Retina (tissue), 1 donor: Measurements from ENCODE around the gene DRC1.
"Not testable (repeated sequence)": the region's sequence is repeated elsewhere in the genome, so short reads cannot be mapped to it uniquely, and the experiment has no call there.

Experiments used
- DNase-seq: peaks from one replicate; pipeline ENCODE4 v3.0.0-alpha.2; 2016

DRC1 gene

DNA sequence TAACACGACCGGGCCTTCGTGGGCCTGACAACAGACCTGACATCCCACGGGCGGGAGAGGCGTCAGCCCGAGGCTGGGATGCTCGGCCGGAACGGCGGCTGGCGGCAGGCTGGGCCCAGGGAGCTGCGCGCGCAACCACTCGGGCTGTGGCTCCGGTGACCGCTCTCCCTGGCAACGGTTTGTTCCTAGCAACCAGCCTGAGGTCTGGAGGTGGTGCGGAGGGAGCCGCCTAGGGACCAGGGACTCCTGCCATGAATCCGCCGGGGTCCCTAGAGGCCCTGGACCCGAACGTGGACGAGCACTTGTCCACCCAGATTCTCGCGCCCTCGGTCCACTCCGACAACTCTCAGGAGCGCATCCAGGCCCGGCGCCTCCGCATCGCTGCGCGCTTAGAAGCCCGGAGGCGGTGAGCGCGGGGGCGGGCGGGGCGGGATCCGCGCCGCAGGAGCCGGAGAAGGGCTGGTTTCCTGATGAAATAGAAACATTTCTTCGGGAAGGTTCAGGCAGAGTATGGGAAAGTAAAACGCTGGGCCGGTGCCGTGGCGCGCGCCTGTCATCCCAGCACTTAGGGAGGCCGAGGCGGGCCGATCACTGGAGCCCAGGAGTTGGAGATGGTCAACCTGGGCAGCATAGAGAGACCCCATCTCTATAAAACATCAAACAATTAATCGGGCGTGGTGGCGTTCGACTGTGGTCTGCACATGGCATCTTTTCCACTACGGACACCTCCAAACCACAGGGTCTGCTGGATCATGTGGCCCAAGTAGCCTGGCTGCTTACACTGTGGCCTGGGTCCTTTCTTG is at the start of gene DRC1:
TSS of gene DRC1 (plus strand) at position 182 of the 803 bp plus-strand sequence. CDS start at position 252, 70 bp downstream.
- peak; percentile 93 for DNase-seq

DNA sequence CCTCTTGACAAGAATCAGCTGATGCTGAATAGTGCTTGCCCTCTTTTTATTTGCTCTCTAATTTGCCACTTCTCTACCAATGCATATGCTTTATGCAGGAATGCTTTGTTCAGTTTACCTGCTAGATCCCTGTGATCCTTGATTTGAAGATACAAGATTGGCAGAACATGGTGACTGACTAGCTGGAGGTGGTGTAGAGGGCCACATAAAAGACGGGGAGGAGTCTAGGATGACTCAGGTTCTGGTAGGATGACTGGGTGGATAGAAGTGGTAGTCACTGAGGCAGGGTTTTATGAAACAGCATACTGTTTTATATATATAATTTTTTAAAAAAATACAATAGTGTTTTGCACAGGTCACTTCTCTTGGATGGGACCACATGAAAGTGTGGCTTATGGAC is 48.8 kb upstream of the DRC1 start:
- no peak for DNase-seq

DNA sequence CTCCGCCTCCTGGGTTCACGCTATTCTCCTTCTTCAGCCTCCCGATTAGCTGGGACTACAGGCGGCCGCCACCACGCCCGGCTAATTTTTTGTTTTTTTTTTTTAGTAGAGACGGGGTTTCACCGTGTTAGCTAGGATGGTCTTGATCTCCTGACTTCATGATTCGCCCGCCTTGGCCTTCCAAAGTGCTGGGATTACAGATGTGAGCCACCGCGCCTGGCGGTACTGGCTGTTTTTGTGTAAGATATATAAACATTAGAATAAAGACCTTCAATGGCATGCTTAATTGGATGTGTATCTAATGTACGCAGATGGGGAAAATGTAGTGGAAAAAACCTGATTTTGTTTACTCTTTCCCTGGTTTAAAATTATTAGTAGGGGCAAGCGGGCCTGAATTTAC is 47.3 kb upstream of the DRC1 start:
- DNase-seq = not testable (repeated sequence)

DNA sequence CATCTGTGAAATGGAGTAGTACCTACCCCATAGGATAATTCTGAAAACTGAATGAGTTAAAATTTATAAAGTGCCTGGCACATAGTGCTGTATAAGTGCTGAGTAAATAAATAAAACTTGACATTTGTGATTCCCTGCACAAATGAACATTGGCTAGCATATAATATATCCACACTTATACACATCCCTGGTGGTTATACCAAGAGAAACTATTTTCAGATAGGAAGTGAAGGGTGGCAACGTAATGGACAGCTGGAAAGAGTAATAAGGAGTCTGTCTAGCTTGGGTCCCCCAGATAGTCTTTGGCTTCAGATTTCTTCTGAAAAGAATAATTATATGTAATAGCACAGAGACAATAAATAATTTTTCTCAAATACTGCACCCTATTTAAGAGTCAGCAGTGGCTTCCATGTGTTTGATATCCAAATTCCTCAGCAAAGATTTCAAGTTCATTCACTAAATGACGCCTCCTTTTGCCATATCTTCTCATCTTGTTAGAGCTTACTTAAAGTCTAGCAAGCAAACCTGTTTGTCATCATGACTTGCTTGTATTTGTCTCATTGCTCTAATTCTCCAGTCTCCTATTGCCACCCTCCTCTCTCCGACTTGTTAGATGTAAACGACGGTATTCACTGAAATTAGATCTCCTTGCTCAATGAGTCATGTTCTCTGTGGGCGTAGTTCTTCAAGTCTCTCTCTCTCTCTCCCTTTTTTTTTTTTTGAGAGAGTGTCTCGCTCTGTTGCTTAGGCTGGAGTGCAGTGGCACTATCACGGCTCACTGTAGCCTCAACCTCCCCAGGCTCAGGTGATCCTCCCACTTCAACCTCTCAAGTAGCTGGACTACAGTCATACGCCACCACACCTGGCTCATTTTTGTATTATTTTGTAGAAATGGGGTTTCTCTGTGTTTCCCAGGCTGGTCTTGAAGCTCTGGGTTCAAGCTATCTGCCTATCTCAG is 46.4 kb upstream of the DRC1 start:
- DNase-seq = no peak

DNA sequence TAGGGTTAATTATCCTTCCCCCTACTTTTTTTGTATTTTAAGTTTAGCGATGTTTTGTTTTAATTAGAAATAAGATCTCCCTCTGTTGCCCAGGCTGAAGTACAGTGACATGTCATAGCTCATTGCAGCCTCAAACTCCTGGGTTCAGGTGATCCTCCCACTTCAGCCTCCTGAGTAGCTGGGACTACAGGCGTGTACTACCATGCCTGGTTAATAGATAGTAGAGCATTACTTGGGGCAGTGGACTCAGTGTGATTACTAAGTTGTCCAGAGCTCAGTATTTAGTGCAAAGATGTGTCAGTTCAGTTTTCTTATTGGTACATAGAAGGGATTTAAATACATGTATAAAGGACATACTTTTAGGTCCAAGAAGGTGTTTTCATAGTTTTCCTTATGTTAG is 45.6 kb upstream of the DRC1 start:
- no peak for DNase-seq

DNA sequence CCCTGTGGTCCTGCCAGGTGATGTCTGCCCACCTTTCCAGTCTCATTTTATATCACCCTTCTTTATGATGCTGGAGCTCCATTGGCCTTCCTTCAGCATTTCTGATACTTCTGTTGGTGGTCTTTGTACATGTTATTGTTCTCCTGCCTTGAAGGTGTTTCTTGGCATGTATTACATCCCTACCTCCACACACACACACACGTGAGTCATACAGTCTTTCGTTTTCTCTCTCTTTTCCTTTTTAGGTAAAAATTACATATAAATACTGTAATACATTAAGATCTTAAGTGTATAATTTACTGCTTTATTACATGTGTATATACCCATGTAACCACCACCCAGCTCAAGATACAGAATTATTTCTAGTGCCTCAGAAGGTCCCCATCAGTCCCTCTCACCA is 44.9 kb upstream of the DRC1 start:
- DNase-seq = no peak

DNA sequence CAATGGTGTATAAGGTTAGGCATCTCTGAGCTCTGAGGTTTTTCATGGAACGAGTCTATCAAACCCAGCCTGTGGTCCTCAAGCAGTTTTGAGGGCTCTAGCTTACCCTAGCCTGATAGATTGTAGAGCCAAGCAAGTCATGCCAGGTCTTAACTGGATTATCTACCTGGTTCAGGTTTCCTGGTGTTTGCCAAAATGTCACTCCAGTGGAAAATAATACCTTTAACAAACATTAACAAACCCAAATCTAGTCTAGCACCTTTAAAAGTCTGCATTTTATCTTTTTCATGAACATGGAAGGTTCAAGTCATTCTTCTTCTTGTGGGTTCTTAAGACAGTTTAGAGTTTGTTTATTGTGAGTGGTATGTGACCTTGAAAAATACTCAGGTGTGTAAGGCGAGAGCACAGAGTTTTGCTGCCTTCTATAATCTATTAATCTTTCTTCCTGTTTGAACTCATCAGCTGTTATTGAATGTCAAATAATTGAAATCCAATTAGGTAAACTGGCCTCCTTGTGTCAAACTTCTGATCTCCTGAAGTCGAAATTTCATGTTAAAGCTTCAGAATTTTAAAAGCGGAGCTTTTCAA is 41.7 kb upstream of the DRC1 start:
- DNase-seq = no peak

DNA sequence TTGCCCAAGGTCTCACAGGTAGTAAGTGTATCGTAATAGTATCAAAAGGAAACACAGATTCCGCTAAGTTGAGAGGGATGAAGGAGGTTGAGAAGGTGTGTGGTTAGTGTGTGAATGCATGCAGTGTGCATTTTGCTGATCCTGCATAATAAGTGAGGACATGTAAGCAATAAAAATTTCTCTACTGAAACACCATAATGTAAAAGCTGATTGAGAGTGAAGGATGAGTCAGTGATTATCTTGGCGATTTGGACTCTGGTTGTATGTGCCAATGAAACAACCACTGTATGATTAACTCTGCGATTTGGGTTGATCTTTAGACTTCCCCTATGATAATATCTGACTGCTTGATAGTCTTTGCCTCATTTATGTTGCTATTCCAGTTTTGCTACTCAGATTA is 38.4 kb upstream of the DRC1 start:
- DNase-seq = no peak

DNA sequence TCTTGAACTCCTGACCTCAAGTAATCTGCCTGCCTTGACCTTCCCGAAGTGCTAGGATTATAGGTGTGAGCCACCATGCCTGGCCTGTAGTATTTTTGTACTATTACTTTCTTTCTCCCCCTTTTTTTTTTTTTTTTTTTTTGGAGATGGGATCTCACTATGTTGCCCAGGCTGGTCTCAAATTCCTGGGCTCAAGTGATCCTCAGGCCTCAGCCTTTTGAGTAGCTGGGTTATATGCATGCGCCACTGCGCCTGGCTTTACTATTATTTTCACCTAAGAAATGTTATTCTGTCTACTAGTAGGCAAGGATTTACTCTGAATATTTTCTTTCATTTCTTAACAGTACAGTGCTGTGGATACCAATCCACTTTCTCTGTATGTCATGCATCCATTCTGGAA is 37.8 kb upstream of the DRC1 start:
- DNase-seq = no peak

DNA sequence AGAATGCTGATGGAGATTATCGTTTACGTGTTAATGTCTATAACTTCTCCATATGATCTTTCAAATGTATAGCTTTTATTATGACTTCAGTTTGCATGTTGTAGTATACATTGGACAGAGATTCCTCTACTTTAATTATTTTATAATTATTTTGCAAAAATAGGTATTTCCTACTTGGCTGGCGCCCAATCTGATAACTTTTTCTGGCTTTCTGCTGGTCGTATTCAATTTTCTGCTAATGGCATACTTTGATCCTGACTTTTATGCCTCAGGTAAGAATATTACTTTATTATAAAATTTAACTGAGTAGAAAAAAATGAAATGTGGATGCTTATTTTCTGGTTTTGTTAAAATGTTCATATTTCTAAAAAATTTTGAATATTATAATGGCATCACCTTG is 37.1 kb upstream of the DRC1 start:
- DNase-seq = no peak

DNA sequence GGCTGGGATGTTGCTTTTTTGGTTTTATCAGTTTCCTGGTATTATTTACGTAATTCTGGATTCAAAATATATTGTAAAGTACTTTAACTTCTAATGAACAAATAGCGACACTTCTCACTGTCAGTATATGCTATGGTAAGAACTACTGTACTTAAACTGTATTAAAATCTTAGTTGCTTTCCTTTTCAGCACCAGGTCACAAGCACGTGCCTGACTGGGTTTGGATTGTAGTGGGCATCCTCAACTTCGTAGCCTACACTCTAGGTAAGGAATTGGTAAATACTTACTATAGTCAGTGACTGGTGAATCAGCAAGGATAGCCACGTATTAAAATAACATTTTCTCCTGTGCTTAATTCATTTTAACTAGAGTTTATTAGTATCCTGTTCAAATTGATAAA is 34.8 kb upstream of the DRC1 start:
- no peak for DNase-seq

DNA sequence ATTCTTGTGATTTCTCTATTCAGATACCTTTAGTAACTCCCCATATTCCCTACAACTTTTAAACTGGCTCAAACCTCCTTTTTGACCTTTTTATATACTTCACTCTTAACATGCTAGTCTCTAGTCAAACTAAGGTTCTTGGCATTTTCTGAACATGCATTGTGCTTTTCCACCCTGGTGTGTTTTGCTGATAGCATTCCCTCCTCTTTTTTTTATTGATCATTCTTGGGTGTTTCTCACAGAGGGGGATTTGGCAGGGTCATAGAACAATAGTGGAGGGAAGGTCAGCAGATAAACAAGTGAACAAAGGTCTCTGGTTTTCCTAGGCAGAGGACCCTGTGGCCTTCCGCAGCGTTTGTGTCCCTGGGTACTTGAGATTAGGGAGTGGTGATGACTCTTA is 32.1 kb upstream of the DRC1 start:
- DNase-seq = peak; percentile 6

DNA sequence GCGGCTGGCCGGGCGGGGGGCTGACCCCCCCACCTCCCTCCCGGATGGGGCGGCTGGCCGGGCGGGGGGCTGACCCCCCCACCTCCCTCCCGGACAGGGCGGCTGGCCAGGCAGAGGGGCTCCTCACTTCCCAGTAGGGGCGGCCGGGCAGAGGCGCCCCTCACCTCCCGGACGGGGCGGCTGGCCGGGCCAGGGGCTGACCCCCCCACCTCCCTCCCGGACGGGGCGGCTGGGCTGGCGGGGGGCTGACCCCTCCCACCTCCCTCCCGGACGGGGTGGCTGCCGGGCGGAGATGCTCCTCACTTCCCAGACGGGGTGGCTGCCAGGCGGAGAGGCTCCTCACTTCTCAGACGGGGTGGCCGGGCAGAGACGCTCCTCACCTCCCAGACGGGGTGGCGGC is 30.8 kb upstream of the DRC1 start:
- not testable (repeated sequence) for DNase-seq

DNA sequence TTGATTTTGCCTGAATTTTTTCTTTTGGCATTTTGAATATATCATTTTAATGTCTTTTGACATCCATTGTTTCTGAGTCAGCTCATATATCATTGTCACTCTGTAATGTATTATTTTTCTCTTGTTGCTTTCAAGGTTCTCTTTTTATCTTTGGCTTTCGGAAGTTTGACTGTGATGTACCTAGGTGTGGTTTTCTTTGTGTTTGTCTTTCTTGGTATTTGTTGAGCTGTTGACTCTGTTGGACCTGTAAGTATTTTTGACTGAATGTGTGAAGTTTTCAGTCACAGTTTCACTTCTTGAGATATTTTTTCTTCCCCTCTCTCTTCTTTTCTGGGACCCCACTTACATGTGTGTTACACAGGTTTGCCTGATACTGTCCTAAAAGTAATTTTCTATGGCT is 24.9 kb upstream of the DRC1 start:
- DNase-seq = no peak

DNA sequence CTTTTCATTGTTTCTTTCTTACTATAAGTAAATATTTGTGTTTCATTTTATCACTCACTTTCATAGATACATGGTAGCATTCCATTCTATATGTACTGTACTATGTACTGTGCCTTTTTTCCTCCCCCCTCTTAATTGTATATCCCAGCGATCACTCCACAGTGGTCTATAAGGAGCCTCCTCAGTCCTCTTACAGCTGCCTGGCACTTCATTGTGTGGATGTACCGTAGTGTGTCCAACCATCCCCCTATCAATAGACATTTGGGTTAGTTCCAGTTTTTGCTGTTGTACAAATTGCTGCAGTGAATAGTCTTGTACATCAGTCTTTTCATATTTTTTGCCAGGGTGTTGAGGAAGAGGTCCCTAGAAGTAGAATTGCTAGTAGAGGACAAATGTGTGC is 21.4 kb upstream of the DRC1 start:
- no peak for DNase-seq

DNA sequence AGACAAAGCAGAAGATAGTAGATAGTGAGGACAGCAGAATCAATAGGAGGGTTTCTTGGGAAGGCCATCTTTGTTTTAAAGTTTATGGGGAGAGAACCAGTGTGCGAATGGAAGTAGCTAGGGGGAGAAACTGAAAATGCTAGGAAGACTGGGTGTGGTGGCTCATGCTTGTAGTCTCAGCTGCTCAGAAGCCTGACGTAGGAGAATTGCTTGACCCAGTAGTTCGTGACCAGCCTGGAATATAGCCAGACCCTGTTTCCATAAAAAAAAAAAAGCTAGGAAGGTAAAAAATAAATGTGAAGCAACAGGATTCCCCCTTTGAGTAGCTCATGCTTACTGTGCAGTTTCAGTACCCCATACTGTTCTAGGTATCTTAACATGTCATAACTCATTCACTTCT is 19.2 kb upstream of the DRC1 start:
- no peak for DNase-seq

DNA sequence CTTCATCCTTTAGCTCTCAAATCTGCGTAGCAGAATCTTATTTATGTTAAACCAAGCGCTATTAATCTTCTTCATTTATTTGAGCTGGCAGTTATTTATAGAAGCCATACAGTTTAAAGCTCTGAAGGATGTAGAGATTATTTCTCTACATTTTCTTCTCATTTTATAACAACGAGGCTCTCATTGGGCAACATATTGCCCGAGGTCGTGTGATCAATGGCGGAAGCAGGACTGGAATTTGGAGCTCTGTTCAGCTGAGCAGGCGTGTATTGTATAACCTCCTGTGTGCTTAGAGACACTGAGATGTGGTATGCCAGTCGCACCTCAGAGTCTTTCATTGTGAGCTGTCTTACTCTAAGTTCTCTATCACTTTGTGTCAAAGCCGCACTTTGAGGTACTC is 17.5 kb upstream of the DRC1 start:
- no peak for DNase-seq

DNA sequence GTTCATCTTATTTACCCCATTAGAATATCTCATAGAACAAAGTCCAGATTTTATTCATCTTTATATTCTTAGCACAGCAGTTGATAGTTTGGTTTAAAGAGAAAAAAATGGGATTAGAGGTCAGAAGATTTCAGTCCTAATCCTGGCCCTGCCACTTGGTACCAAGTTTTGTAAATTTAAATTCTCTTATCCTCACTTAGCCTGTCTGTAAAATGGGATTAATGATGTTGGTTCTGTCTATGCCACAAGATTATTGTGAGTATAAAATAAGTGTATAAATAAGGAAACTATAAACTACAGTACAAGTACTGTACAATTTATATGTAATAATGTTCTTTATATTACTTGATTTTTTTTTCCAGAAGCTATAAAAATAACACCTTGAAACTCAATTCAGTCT is 17.1 kb upstream of the DRC1 start:
- DNase-seq = no peak

DNA sequence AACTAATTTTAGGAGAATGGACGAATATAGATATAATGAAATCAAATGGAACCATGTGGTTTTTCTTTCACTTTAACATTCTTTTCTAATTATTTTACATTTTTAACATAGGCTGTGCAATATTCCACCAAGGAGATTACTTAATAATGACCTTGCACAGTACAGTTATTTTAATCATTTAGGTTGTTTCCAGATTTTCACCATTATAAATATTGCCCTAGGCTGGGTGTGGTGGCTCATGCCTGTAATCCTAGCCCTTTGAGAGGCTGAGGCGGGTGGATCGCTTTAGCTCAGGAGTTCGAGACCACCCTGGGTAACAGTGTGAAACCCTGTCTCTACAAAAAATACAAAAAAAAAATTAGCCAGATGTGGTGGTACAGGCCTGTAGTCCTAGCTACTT is 14.5 kb upstream of the DRC1 start:
- DNase-seq = no peak

DNA sequence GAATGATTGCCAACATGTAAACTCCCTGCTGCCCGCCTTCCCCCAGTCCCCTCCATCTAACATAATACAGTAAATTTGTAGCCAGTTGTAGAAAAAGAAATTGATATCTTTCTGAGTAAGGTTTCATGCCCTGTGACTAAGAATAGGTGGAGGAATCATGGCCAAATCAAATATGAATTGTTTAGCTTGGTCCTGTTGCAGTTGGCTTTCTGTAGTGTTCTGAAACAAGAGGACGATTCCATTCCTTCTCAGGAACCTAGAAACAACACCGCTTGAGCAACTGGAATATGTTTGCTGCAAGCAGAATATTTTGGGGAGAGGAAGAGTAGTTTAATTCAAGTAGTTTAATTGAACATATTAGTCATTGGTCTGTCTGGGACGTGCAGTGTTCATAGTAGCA is 7.0 kb upstream of the DRC1 start:
- no peak for DNase-seq

DNA sequence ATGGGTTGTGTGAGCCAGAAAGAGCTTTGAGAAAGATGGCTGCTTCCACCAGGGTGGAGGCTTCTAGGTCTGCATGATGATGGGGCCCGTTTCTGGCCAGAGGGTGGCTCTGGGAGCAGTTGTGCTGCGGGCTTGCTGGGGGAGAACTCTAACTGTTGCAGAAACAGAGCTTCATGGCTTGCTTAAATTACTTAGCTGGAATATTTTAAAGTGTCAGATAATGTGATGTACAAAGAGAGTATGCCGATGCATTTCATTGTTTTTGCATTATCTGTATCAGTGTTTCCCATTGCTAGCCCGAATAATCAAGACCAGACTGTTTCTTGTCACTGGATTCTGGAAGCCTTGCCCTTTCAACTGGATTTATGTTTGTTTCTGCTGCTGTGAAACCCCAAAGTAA is 6.3 kb upstream of the DRC1 start:
- DNase-seq = no peak

DNA sequence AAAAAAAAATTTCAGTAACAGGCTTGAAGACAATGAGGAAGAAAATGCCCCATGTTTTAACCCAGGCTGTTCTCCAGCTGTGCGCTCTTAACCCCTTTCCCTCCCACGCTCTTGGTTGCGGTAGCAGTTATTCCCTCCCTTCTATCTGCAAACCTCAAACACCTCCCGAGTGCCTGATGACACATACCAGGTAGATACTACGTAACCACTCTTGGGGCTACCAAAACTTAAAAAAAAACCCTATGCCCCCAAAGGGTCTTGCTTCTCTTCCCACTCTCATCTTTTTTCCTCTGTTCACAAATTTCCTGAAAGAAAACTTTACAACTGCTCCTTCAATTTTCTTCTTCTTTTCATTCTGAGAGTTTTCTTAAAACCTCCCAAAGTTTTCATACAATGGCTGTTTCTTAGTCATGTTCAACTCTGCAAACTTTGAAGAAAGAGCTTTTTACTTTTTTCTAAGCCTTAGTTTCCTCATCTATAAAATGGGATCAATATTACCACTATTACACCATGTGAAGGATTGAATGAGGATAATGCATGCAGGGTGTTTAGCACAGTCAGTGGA is 4.9 kb upstream of the DRC1 start:
- no peak for DNase-seq

DNA sequence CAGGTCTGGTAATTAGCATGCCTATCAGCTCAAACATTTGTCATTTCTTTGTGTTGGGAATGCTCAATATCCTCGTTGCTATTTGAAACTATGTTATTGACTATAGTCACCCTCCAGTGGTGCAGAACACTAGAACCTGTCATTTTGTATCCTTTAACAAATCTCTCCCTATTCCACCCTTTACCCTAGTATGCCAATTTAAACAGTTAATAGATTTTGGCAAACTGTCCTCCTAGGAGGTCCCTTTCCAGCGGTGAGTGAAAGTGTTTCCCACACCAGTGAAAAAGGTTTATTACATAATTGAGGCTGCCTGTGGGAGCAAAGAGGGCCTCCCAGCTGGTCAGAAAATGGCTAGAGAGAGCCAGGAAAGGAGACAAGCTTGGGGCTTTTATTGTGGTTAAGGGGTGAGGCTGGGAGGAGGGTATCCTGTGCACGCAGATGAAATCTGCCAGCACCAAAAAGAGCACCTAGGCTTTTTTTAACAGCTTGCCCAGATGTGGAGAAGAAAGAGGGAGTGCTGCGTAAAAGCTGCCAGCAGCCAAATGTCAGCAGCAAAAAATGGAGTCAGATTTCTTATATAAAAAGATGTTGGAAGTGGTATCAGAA is 1.8 kb upstream of the DRC1 start:
- DNase-seq = no peak
